ENCODE data around the gene CATSPERD. TPM values are rescaled to one million over a fixed set of nuclear protein-coding genes. Genes with fewer than 3 reads are reported as not detected.

Gene CATSPERD
- total RNA-seq, 4 donors from 2014 or later: not detected

DNA sequence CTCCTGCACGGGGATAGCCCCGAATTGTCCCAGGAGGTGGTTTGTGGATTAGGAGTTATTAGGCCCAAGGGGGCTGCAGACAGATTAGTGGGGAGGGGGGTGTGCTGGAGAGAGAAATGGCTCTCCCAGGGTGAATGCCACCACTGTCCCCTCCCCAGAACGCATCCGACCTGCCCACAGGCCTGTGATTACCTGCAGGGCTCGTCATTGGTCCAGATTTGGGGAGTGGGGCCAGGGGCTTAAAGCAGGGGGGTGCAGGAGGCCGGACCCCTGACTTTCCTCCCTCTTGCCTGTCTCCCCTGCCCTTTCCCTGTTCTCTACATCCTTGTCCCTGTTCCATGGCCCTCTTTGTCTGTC, 85.7 kb downstream of the CATSPERD start:
- TF ChIP-seq, protein P1, sequence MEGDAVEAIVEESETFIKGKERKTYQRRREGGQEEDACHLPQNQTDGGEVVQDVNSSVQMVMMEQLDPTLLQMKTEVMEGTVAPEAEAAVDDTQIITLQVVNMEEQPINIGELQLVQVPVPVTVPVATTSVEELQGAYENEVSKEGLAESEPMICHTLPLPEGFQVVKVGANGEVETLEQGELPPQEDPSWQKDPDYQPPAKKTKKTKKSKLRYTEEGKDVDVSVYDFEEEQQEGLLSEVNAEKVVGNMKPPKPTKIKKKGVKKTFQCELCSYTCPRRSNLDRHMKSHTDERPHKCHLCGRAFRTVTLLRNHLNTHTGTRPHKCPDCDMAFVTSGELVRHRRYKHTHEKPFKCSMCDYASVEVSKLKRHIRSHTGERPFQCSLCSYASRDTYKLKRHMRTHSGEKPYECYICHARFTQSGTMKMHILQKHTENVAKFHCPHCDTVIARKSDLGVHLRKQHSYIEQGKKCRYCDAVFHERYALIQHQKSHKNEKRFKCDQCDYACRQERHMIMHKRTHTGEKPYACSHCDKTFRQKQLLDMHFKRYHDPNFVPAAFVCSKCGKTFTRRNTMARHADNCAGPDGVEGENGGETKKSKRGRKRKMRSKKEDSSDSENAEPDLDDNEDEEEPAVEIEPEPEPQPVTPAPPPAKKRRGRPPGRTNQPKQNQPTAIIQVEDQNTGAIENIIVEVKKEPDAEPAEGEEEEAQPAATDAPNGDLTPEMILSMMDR (IDR thresholded peaks at IDR 0.05): peak in 1 of 5 experiments; percentile 5
- no peak for TF ChIP-seq POLR2A (IDR thresholded peaks at IDR 0.05)
- peaks cover 0 to 30% (median 6%) of the 10 kb centered on the region in 4 donors for H3K4me1 ChIP-seq
- no peaks in the 10 kb centered on the region for H3K9me3 ChIP-seq
- WGBS, 2 donors: 28 to 32% methylated on average over 6 of the region's 6 CpGs
- H3K27ac ChIP-seq: no peak overlapping the region
- H3K36me3 ChIP-seq: no peaks in the 10 kb centered on the region
- no peak overlapping the region for H3K4me3 ChIP-seq
- no peak for DNase-seq (ENCODE audit: low spot score in 2 of 2)
- H3K27me3 ChIP-seq: peaks cover 3 to 57% of the 10 kb centered on the region in 2 donors

DNA sequence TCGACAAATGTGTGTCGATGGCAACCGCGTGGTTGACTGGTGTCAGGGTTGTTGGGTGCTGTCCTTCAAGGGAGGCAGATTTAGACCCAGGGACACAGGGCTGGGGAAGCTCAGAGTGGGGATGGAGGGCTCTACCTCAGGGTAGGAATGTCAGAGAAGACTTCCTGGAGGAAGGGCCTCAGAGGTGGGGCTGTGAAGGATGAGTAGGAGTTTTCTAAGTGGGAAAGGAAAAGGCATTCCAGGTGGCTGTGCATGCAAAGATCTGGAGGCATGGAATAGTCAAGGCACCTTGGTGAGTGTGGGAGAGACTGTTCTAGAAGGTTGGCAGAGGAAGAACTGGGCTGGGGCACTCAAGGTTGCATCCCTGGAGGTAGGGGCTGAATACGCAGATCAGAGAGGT, 86.5 kb downstream of the CATSPERD start:
- WGBS, 2 donors: 77 to 81% methylated on average over 5 of the region's 5 CpGs

DNA sequence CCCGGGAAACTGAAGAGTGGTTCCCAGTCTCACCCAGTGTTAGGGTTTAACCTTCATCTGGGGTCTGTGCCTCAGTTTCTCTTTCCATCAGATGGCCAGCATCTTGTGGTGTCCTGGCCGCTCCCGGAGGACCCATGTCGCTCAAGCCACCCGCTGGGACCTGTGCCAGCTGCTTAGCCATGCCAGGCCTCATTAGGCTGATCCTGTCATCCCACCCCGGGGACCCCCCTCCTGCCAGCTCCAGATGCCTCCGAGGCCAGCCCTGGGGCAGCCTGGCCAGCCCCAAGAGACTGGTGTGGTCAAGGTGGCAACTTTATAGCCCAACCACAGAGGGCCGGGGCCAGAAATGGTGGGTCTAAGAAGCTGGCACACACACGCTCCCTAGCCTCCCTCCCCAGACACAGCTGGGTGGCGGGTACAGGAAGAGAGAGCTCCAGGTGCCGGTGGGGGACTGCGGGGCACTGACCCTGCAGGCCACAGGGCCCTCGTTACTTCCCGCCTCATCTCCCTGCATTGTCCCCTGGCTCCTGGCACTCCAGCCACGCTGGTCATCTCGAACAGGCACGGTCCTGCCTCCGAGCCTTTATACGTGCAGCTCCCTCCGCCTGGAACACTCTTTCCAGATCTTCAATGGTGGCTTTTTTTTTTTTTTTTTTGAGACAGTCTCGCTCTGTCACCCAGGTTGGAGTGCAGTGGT, 87.8 kb downstream of the CATSPERD start:
- Histone ChIP-seq H3K27me3 (peaks cover 3 to 36% of the 10 kb centered on the region in 2 donors), H3K27ac (no peak overlapping the region), H3K4me3 (no peak overlapping the region), H3K4me1 (peaks cover 0 to 21% (median 6%) of the 10 kb centered on the region in 4 donors), H3K9me3 (no peaks in the 10 kb centered on the region), H3K36me3 (no peaks in the 10 kb centered on the region)
- TF ChIP-seq POLR2A (IDR thresholded peaks at IDR 0.05) (no peak), EP300 (IDR thresholded peaks at IDR 0.05) (no peak)
- TF ChIP-seq, protein P1 (IDR thresholded peaks at IDR 0.05): no peak
- WGBS, 2 donors: 82 to 83% methylated on average over 20 to 21 of the region's 21 CpGs
- DNase-seq (ENCODE audit: low spot score in 2 of 2): no peak

More for the DNA sequence above, 86.5 kb downstream of the CATSPERD start:
- Histone ChIP-seq H3K4me3 (no peak overlapping the region), H3K36me3 (no peaks in the 10 kb centered on the region), H3K27ac (no peak overlapping the region), H3K9me3 (no peaks in the 10 kb centered on the region), H3K27me3 (peaks cover 3 to 50% of the 10 kb centered on the region in 2 donors), H3K4me1 (peaks cover 0 to 29% (median 6%) of the 10 kb centered on the region in 4 donors)
- TF ChIP-seq, protein P1 (IDR thresholded peaks at IDR 0.05): no peak
- TF ChIP-seq POLR2A (IDR thresholded peaks at IDR 0.05) (no peak), EP300 (IDR thresholded peaks at IDR 0.05) (no peak)
- no peak for DNase-seq (ENCODE audit: low spot score in 2 of 2)

DNA sequence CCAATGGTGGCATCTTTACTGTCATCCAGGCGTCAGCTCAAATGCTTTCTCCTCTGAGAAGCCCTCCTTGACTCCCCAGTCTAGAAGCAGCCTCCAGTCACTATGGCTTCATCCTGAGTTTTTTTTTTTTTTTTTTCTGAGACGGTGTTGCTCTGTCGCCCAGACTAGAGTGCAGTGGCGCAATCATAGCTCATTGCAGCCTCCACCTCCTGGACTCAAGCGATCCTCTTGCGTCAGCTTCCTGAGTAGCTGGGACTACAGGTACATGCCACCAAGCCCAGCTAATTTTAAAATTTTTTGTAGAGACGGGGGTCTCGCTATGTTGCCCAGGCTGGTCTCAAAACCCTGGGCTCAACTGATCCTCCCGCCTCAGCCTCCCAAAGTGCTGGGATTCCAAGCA, 88.6 kb downstream of the CATSPERD start:
- Histone ChIP-seq H3K4me3 (no peak overlapping the region), H3K9me3 (no peaks in the 10 kb centered on the region), H3K4me1 (peaks cover 0 to 13% (median 0%) of the 10 kb centered on the region in 4 donors), H3K27ac (no peak overlapping the region), H3K36me3 (no peaks in the 10 kb centered on the region), H3K27me3 (peaks cover 3 to 29% of the 10 kb centered on the region in 2 donors)
- no peak for DNase-seq (ENCODE audit: low spot score in 2 of 2)
- no peak for TF ChIP-seq POLR2A (IDR thresholded peaks at IDR 0.05)
- TF ChIP-seq EP300 (IDR thresholded peaks at IDR 0.05): no peak
- TF ChIP-seq, protein P1 (IDR thresholded peaks at IDR 0.05): no peak
- WGBS, 2 donors: 88 to 89% methylated on average over 9 of the region's 9 CpGs

DNA sequence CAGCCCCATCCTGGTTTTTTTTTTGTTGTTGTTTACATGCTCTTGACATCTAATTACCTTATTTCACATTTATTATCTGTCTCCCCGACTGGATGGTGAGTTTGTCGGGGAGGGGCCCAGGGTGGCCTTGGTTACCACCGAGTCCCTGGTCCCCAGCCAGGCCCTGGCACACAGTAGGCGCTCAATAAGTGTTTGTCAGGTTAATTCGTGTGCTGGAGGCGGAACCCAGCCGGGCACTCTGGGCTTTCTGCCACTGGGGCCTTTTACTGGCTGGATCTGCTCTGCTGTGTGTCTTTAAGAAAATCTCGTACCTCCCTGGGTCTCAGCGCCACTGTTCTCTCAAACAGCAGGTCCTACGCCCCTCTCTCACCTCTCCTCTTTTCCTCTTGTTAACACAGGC, 89.0 kb downstream of the CATSPERD start:
- no peaks in the 10 kb centered on the region for H3K9me3 ChIP-seq
- 75 to 83% methylated on average over 10 of the region's 10 CpGs for WGBS, 2 donors
- no peaks in the 10 kb centered on the region for H3K36me3 ChIP-seq
- no peak for DNase-seq (ENCODE audit: low spot score in 2 of 2)
- no peak for TF ChIP-seq EP300 (IDR thresholded peaks at IDR 0.05)
- TF ChIP-seq, protein P1 (IDR thresholded peaks at IDR 0.05): no peak
- TF ChIP-seq POLR2A (IDR thresholded peaks at IDR 0.05): no peak
- no peak overlapping the region for H3K4me3 ChIP-seq
- peaks cover 2 to 29% of the 10 kb centered on the region in 2 donors for H3K27me3 ChIP-seq
- H3K27ac ChIP-seq: no peak overlapping the region
- peaks cover 0 to 9% (median 0%) of the 10 kb centered on the region in 4 donors for H3K4me1 ChIP-seq
